Esophagus squamous epithelium (tissue), 5 donors: ENCODE measurements around the gene NAXE. TPM values are rescaled to one million over a fixed set of nuclear protein-coding genes. Genes with fewer than 3 reads are reported as not detected.

Experiments
- DNase-seq: peaks from one replicate; lab custom pipeline; 2025; lab: John Stamatoyannopoulos, UW
- H3K27ac ChIP-seq, 4 donors: fragments of 200-600 bp; sonication (generic); one replicate each; pipeline ENCODE4 v1.5.1; 2016 to 2019; ENCODE audit warnings: mild to moderate bottlenecking in 1 of 4
- H3K27me3 ChIP-seq, 4 donors: fragments of 200-600 bp; sonication (generic); 1 replicate in 3 of 4; 2 replicates in 1 of 4; pipeline versions ENCODE4 v1.5.1 to v1.6.0; 2017 to 2021; ENCODE audit warnings: antibody characterized with exemption in 1 of 4
- H3K36me3 ChIP-seq, 3 donors: fragments of 200-600 bp; sonication (generic); one replicate each; pipeline ENCODE4 v1.5.1; 2016 to 2019
- H3K4me1 ChIP-seq, 3 donors: fragments of 200-600 bp; sonication (generic); one replicate each; pipeline ENCODE4 v1.5.1; 2017 to 2019
- H3K4me3 ChIP-seq, 4 donors: fragments of 200-600 bp; sonication (generic); 1 replicate in 3 of 4; 2 replicates in 1 of 4; pipeline ENCODE4 v1.5.1; 2016 to 2019; ENCODE audit warnings: mild to moderate bottlenecking in 2 of 4, moderate library complexity in 1 of 4
- H3K9me3 ChIP-seq, 3 donors: fragments of 200-600 bp; sonication (generic); one replicate each; pipeline ENCODE4 v1.5.1; 2016 to 2019
- POLR2A ChIP-seq, 4 donors: fragments of 450-650 bp; IDR thresholded peaks; one replicate each; pipeline ENCODE4 v1.6.1; 2017; ENCODE audit warnings: antibody characterized with exemption in 4 of 4, mild to moderate bottlenecking in 4 of 4, moderate library complexity in 3 of 4
- WGBS, 2 donors: methylation state at CpG; one replicate each; pipeline ENCODE4 v1.1.5; 2018; 5-methylcytosine and 5-hydroxymethylcytosine counted together
- intact Hi-C: fragments of 100-400 bp; cut with DNase I; formaldehyde crosslinking; loops from one replicate; pipeline ENCODE4 v1.15.0; 2022
- total RNA-seq, 4 donors: library from RNA; depleted of rRNA; stranded (reverse); fragments of >200 nt; gene quantifications; one replicate each; pipeline ENCODE4 v1.1.0, GENCODE V29; 2016
- TF ChIP-seq, protein P1 (sequence below), 6 experiments: fragments of 450-650 bp in 4 of 6; fragments of 200-600 bp in 2 of 6; sonication (generic) in 2 of 6; IDR thresholded peaks; one replicate each; pipeline ENCODE4 v1.5.1; 2016 to 2019; ENCODE audit warnings: antibody characterized with exemption in 6 of 6, mild to moderate bottlenecking in 4 of 6, moderate library complexity in 4 of 6
- donor health status: DM: yes; HTN: yes; CAD: no.

NAXE gene
- total RNA-seq, 4 donors from 2014 or later, result 36.5 to 64.4 (median 52.8) TPM

GRCh38 chr1:156547982-156548381, 43.6 kb upstream of the NAXE start:
- WGBS, 2 donors, result 90 to 94% methylated on average over 7 to 8 of the region's 9 CpGs
- Histone ChIP-seq H3K36me3 (no peaks in the 10 kb centered on the region), H3K9me3 (no peaks in the 10 kb centered on the region), H3K4me1 (no peaks in the 10 kb centered on the region), H3K27ac (no peak overlapping the region), H3K4me3 (no peak overlapping the region), H3K27me3 (no peaks in the 10 kb centered on the region)
- no peak for DNase-seq
- intact Hi-C loops, result no loop called here
- TF ChIP-seq, protein P1, sequence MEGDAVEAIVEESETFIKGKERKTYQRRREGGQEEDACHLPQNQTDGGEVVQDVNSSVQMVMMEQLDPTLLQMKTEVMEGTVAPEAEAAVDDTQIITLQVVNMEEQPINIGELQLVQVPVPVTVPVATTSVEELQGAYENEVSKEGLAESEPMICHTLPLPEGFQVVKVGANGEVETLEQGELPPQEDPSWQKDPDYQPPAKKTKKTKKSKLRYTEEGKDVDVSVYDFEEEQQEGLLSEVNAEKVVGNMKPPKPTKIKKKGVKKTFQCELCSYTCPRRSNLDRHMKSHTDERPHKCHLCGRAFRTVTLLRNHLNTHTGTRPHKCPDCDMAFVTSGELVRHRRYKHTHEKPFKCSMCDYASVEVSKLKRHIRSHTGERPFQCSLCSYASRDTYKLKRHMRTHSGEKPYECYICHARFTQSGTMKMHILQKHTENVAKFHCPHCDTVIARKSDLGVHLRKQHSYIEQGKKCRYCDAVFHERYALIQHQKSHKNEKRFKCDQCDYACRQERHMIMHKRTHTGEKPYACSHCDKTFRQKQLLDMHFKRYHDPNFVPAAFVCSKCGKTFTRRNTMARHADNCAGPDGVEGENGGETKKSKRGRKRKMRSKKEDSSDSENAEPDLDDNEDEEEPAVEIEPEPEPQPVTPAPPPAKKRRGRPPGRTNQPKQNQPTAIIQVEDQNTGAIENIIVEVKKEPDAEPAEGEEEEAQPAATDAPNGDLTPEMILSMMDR (IDR thresholded peaks at IDR 0.05), result no peak
- no peak for TF ChIP-seq POLR2A (IDR thresholded peaks at IDR 0.05)

GRCh38 chr1:156549390-156549789, 42.2 kb upstream of the NAXE start:
- Histone ChIP-seq H3K27me3 (no peaks in the 10 kb centered on the region), H3K9me3 (no peaks in the 10 kb centered on the region), H3K27ac (no peak overlapping the region), H3K36me3 (no peaks in the 10 kb centered on the region), H3K4me3 (no peak overlapping the region), H3K4me1 (no peaks in the 10 kb centered on the region)
- 72 to 78% methylated on average over 2 of the region's 2 CpGs for WGBS, 2 donors
- DNase-seq, result no peak
- TF ChIP-seq, protein P1 (IDR thresholded peaks at IDR 0.05), result no peak
- no peak for TF ChIP-seq POLR2A (IDR thresholded peaks at IDR 0.05)
- intact Hi-C loops, result no loop called here

DNA sequence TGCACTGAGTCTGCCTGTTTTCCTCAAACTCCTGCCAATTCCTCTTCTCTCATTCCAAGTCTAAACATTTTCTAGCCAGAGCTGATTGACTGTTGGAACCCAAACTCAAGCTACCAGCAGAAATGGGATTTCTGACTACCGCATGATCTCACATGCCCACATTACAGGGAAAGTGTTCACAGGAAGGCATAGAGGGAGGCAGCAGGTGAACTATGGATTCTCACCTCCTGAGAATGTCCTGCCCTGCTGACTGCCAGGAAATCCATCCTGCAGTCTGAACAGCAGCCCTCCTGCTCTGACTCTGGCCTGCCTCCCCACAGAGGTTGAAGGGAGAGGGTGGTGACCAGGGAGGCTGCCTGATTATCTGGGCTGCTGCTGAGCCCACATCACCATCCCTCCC, 41.7 kb upstream of the NAXE start:
- TF ChIP-seq POLR2A (IDR thresholded peaks at IDR 0.05), result no peak
- TF ChIP-seq, protein P1 (IDR thresholded peaks at IDR 0.05), result no peak
- 67 to 100% methylated on average over 1 of the region's 1 CpG for WGBS, 2 donors
- no peak for DNase-seq

GRCh38 chr1:156550346-156550745, 41.2 kb upstream of the NAXE start:
- no peak overlapping the region for H3K4me3 ChIP-seq
- H3K27ac ChIP-seq, result no peak overlapping the region
- H3K9me3 ChIP-seq, result no peaks in the 10 kb centered on the region
- H3K27me3 ChIP-seq, result no peaks in the 10 kb centered on the region
- intact Hi-C loops, result no loop called here
- no peaks in the 10 kb centered on the region for H3K36me3 ChIP-seq
- TF ChIP-seq POLR2A (IDR thresholded peaks at IDR 0.05), result no peak
- TF ChIP-seq, protein P1 (IDR thresholded peaks at IDR 0.05), result no peak
- H3K4me1 ChIP-seq, result no peaks in the 10 kb centered on the region
- 86 to 100% methylated on average over 2 to 3 of the region's 5 CpGs for WGBS, 2 donors
- no peak for DNase-seq

More for the DNA sequence above, 41.7 kb upstream of the NAXE start:
- no peaks in the 10 kb centered on the region for H3K9me3 ChIP-seq
- no peak overlapping the region for H3K4me3 ChIP-seq
- H3K4me1 ChIP-seq, result no peaks in the 10 kb centered on the region
- H3K27me3 ChIP-seq, result no peaks in the 10 kb centered on the region
- no peaks in the 10 kb centered on the region for H3K36me3 ChIP-seq
- intact Hi-C loops, result no loop called here
- no peak overlapping the region for H3K27ac ChIP-seq

GRCh38 chr1:156551066-156551643, 40.4 kb upstream of the NAXE start:
- Histone ChIP-seq H3K36me3 (no peaks in the 10 kb centered on the region), H3K27ac (no peak overlapping the region), H3K4me1 (no peaks in the 10 kb centered on the region), H3K9me3 (no peaks in the 10 kb centered on the region), H3K4me3 (no peak overlapping the region), H3K27me3 (no peaks in the 10 kb centered on the region)
- no peak for TF ChIP-seq POLR2A (IDR thresholded peaks at IDR 0.05)
- TF ChIP-seq, protein P1 (IDR thresholded peaks at IDR 0.05), result no peak
- WGBS, 2 donors, result 83 to 91% methylated on average over 3 of the region's 3 CpGs
- DNase-seq, result no peak
- intact Hi-C loops, result no loop called here
